Renal cortex interstitium (tissue), 11 donors: ENCODE results near the gene SVBP. TPM values are rescaled to one million over a fixed set of nuclear protein-coding genes. Genes with fewer than 3 reads are reported as not detected.
A peak's percentile ranks its signal among the peaks of the same experiment; 100 is the strongest.
"Not testable (repeated sequence)": the region's sequence is repeated elsewhere in the genome, so short reads cannot be mapped to it uniquely, and the experiment has no call there.

Source experiments
- DNase-seq, 11 donors: peaks; one replicate each; pipeline ENCODE4 v3.0.0-alpha.2; 2013; ENCODE audit warnings: low read depth in 9 of 11, low spot score in 4 of 11; ENCODE audit errors: extremely low read depth in 1 of 11
- polyA plus RNA-seq, 3 donors: library from polyadenylated mRNA; unstranded; fragments of 120-200 nt; gene quantifications; one replicate each; pipeline ENCODE4 v1.2.1, GENCODE V29; 2013; ENCODE audit not compliant: insufficient read length in 3 of 3

The SVBP gene
- polyA plus RNA-seq, 3 donors, result 55.1 to 72.2 (median 71.3) TPM

DNA sequence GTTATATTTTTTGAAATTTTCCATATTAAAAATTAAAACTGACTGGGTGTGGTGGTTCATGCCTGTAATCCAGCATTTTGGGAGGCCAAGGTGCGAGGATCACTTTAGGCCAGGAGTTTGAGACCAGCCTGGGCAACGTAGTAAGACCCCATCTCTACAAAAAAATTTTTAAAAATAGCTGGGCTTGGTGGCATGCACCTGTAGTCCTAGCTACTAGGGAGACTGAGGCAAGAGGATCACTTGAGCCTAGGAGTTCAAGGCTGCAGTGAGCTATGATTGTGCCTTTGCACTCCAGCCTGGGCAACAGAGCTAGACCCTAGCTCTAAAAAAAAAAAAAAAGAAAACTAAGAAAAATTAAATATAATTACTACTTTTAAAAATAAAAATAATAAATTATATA lies 4.5 kb upstream of the SVBP start:
- DNase-seq, result no peak

DNA sequence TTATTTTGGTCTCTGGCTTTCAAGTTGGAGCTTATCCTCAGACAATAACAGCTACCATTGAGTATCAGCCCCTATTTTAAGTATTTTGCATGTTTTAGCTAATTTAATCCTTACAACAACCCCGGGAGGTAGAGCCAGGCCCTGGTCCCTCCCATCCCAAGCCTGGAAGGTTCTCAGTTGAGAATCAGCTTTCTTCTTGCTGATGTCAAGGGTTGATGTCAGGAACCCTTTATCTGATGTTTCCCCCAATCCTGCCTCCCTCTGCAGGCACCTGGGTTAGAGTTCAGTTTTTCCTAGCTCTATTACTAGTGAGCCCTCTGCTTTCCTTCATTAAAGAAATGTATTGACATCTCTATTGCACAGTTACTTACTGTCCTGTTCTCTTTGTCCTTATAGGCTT lies 3.6 kb upstream of the SVBP start:
- DNase-seq, result no peak

DNA sequence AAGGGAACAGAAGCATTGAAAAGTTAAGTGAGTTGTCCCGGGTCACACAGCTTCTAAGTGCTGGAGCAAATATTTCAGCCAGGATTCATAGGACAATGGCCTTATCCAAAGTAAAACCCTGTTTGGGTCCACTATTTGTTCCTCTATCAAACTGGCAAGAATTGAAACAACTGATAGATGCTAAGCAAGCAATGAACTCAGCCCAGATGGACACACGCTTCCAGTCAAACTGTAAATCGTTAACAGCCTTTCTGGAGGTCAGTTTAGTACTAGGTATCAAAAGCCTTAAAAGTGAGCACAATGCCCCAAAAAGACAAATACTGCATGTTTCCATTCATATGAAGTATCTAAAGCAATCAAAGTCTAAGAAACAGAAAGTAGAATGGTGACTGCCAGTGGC lies 779 bp upstream of the SVBP start:
- DNase-seq, result no peak

DNA sequence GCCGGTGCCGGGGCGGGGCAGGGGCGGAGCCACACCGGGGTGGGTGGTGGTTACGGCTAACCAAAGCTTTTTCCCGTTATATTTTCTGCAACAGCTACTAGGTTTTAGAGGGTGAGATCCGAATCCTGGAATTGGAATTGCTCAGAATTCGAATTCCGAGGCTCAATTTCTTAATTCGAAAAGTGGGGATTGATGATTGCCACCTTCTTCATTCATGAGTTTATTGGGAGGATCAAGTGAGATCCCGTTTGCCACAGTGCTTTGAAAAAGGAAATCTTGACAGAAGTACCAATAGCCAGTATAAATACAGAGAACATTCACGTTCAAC lies 207 bp upstream of the SVBP start:
- no peak for DNase-seq

DNA sequence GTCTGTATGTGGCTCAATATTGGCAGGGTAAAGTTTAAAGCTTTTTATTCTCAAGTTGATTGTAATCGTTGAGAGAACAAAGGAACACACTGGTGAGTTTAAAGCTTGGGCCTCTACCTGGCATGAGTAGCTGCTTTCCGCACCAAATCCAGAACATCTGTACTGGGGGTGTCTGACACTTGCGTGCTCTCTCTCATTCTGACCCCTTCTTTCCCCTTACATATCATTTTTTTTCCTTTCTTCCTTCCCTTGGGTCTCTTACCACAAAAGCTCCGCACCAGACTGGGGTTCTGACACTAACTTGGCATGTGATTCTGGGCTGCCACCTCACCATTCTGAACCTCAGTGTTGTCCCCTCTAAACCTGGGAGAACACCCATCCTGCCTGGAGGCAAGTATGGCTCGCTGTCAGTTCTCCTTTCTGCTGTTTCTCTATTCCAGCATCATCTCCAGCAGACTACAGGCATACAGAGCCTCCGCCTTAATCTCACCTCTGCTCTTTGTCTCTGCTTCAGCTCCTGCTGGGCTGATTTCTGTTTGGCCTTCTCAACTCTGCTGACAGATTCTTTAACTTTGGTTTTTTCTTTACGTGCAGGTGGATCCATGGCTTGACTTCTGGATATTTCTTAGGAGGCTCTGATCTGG lies 1.1 kb downstream of the SVBP start:
- DNase-seq, result peak in 3 of 11 donors; percentile 7 to 12 (median 7)

DNA sequence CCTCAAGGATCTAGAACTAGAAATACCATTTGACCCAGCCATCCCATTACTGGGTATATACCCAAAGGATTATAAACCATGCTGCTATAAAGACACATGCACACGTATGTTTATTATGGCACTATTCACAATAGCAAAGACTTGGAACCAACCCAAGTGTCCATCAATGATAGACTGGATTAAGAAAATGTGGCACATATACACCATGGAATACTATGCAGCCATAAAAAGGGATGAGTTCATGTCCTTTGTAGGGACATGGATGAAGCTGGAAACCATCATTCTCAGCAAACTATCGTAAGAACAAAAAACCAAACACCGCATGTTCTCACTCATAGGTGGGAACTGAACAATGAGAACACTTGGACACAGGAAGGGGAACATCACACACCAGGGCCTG lies 2.4 kb downstream of the SVBP start:
- DNase-seq, result not testable (repeated sequence)

DNA sequence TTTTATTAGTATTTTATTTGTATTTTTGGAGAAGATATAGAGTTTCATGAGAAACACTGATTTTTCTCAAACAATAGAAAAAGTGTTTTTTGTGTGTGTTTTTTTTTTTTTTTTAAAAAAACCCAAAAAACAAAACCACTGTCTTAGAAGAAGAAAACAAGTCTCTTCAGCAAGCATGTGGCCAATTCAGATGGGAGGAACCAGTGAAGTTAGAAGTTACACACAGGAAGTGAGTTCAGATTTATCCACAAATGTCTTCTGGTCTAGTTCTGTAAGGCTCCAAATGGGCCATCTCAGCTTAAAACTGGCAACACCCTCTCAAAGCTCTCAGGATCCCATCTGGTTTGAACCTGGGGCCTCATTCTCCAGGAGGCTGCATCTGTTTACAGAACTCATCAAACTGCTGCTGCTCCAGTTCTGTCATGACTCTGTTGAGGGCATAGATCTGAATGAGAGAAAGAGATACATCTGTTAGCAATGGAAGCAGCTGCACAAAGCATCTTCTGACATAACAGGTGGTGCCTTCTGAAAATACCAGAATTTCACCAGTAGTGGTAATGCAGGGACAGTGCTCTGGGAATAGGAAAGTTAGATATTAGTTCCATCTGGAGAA lies 10.0 kb downstream of the SVBP start:
- no peak for DNase-seq

DNA sequence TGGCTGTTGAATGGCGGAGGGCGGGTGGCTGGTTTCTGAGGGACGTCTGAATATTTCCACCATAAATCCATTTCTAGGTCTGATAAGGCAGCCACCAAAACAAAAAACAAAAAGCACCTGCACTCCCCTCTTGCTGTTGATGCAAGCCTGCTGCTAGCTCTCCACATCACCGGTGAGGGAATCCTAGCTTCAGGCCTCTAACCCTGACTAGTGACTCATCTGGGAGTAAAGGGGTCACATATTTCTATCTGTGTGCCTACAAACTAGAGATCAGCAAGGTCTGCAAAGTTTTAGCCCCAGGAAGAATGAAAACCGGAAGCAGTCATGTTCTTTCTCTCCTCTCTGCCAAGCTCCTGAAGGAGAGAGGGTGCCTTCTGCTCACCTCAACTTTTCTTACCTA lies 10.6 kb downstream of the SVBP start:
- no peak for DNase-seq

DNA sequence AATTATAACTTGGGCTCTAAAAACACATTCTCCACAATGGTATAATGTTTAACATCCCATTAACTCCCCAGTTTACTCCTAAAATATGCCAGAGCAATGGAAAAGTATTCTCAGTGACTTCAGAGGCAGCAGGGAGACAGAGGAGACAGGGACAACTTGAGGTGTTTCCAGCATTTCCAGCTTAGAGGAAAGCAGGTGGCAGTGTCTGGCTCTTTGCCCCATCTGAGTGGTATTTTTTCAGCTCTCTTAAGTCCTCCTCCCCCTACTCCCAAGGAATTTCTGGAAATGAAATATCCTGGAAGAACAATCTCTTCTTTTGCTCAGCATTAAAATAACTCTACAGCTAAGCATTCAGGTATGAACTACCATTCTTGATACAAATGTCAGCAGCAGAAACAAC lies 11.0 kb downstream of the SVBP start:
- DNase-seq, result no peak

DNA sequence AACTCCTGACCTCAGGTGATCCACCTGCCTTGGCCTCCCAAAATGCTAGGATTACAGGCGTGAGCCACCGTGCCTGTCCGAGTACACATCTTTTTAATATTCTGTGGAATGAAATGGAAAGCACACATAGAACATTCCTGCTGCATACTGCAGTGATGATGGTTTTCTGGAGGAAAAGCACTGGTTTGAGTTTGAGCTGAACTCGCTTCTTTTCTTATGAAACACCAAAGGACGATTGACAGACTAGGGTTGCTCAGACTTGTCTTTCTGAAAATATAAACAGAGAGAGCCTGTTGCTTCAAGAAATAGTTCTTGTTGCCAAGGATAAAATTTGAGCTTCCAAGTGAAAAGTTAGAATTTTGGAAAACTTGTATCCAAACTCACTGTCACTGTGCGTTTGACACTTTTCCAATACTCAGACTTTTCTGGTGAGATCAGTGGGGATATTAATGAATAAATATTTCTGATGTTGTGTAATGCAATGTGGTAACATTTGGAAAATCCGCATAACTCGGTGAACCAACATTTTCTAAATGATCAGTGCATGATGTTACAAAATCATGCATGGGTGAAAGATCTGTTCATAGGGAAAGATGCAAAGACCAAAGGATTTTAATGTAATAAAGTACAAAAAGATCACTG lies 15.2 kb downstream of the SVBP start:
- DNase-seq, result no peak

DNA sequence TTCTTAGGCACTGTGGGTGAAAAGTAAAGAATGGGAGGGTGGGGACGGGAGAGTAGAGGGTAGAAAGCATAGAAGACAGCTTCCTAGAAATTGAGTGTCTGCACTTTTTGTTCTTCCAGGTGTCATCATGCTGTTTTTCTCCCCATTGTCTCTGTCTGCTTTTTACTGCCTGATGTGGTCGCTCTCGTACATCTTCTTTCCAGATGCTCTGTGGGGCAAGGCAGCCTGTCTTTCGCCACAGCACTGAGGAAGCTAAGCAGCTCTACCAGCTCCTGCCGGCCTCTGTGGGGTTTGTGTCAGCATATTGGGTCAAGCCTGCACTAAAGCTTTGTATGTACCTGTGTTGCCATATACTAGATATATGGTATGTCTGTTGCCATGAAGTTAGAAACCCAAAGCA lies 19.2 kb downstream of the SVBP start:
- no peak for DNase-seq

DNA sequence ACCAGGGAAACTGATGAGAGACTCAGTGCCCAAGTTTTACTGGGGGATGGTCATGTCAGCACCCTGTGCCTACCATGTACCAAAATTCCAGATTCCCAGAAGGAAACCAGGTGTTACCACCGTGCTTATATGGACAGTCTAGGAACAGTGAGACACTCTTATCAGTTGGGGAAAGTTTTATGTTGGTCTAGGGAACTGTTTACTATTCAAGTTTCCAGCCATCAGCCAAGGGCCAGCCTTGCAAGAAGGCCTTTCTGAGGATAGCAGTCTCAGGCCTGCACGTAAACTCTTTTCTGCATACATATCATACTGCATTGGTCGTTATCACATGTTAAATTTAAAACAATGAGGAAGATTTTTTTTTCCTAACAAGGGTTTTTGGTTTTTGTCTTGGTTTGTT lies 19.8 kb downstream of the SVBP start:
- no peak for DNase-seq

DNA sequence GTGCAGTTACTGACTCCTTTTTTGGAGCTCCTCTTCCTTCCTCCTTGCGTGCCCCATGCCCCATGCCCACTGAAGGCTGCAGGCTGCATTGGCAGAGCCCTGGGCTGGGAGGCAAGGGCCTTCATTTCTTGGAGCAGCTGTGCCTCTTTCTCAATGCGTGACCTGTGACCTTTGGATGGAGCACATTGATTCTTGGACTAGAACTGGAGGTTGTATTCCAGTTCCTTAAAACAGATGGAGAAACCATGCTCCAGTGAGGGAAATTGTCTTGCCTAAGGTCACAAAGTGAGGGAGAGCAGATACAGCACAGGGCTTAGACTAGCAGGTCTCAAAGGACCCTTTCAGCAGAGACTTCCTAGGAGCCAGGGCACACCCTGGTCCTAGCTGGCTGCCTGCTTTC lies 23.4 kb downstream of the SVBP start:
- no peak for DNase-seq

DNA sequence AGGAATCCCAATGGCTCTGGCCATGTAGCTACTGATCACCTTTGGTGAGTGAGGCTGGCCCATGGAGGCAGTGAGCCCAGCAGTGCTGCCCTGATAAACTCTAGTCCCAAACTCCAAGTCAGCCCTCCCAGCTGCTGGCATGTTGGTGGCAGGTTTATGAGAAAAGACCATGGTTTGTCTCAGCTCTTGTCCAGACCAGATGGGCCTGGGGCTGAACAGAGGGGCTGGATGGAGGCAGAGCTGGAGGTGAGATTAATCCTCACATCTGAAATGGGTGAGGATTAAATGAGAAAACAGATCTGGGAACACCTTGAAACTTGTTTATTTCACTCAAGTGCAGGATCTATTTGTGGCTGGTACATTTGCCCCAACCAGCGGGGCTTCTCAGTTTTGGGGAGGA lies 29.2 kb downstream of the SVBP start:
- no peak for DNase-seq

DNA sequence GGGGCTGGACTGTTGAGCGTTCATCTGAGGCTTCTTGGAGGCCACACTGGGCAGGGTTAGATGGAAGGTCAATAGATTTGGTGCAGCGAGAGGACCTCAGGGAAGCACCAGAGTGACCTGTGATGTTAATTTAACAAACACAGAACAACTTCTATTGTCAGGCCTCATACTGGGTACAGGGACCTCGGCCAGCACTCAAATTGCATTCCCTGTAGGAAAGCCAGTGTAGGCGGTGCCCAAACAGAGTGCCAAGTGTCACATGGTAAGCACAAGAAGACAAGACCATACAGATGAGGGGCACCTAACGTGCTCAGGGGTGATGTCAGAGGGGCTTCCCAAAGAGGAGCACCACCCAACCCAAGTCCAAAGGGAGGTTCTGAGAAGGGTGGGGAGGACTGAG lies 31.1 kb downstream of the SVBP start:
- no peak for DNase-seq

DNA sequence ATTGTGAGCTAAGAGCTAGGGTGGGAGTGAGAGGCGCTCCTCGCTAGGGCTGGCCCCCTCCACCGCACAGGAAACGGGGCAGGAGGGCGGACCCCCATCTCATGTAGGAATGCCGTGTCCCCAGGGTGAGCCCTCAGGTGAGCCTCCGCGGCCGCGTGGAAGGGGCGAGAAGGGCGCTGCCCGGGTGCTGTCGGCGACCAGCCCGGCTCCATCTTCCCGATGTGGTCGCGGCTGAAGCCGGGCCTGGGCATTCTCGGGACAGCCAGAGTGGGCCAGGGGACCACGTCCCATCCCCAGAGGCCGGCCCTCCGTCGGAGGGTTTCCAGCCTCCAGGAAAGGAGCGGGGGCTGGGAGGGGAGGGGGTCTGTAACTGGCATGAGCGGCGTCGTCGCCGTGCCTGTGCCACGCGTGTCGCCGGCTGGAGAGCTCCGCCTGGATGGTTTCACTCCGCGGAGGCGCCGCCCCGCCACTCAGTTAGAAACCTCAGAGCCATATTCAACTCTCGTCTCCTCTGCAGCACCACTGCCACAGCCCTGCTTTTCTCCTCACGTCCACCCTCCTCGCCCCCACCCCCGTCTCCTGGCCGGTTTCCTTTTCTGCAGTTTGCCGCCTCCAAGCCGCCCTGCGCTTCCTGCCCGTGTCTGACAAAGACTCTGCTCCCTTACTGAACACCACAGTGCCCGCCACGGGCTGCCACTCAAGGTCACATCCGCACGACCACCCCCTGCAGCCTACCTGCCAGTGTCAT lies 32.1 kb downstream of the SVBP start, which contains the start of gene TMEM269:
Gene TMEM269 (plus strand): TSS at position 46 of the 748 bp plus-strand sequence. CDS start 4,903 bp downstream, outside the sequence.
- no peak for DNase-seq

DNA sequence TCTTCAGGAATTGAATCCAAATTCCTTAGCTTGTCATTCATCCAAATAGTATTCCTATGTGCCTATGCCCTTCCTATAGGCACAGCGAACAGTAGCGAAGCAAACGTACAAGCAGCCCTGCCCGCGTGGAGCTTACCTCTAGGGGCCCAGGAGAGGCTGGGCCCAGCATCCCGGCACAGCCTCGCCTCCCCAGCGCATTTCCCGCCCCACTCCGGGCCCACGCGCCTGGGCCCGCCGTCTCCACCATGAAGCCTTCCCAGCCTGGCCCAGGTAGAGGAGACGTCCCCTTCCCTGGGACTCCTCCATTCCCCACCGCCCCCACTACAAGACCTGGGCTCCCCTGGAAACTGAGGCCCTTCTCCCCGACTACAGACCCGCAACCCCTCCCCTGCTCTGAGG lies 32.7 kb downstream of the SVBP start:
- no peak for DNase-seq

DNA sequence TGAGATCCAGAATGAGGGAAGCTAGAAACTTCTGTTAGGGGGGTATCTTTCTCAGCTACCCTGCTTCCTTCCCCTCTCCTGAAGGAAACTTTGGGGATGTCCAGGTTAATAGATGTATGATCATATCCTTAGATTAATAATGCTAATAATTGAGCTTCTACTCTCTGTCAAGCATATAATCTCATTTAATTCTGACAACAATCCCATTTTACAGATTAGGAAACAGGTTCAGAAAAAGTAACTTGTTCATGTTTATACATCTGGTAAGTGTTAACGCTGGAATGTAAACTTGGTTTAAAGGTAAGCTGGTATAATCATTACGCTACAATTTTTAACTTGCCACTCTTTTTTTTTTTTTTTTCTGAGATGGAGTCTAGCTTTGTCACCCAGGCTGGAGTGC lies 34.1 kb downstream of the SVBP start:
- DNase-seq, result no peak

DNA sequence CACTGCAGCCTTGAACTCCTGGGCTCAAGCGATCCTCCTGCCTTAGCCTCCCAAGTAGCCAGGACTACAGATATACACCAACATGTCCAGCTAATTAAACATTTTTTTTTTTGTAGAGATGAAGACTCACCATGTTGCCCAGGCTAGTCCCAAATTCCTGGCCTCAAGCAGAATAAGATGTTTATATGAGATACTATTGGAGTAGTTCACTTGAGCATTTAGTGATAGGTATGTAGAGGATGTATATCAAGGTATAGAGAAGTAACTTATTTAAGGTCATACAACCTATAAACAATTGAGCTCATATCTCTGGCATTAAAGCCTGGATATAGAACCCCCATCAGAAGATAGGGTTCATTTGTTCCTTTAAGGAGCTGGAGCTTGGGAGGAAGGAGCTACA lies 37.0 kb downstream of the SVBP start:
- DNase-seq, result no peak

DNA sequence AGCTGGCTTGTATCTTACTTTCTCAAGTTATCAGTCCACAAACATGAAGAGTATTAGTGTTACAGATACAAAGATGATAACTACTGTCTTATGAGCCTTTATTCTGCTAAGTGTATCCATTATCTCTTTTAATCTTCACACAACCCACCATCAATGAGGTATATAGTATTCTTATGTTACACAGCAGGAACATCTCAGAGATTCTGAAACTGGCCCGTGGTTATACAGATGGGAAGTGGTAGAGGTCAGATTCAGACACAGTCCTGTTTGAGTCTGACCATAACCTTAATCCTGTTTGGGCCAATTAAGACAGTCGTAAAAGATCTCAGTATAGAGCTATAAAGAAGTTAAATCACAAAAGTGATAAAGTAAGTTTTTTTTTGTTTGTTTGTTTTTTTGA lies 37.5 kb downstream of the SVBP start:
- no peak for DNase-seq
